ENCODE results near the gene MEI4. TPM values are rescaled to one million over a fixed set of nuclear protein-coding genes. Genes with fewer than 3 reads are reported as not detected.

MEI4 gene
- polyA plus RNA-seq (2013, experiment 1 of 2): not detected
- polyA plus RNA-seq (2013, experiment 2 of 2): 0.01 TPM

DNA sequence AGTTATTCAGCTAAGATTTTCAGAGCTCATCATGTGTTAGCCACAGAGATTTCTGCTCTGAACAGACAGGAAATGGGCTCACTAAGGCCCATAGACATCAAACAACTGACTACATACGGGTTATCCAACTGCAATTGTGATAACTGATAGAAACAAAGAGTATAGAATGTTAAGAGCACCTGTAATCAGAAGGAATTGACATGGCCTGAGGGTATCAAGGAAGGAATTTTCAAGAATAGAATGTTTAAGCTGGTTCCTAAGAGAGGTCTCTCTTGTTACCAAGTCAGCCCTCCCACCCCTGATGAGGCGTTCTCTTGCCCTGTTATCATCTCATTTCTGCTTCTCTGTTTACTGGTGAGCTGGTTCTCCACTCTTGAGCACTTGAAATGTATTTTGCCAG is at the start of gene MEI4:
TSS of gene MEI4 (plus strand) at position 301 of the 400 bp plus-strand sequence. CDS start 37,633 bp downstream, outside the sequence.
- no peak within 1 kb of the TSS for H4K8ac ChIP-seq (ENCODE audit: low read length)
- no peak within 1 kb of the TSS for H2BK120ac ChIP-seq (ENCODE audit: low read depth, low read length)
- H3K27me3 ChIP-seq (ENCODE audit: control insufficient read depth in 1 of 2, insufficient read depth in 1 of 2, low read length in 2 of 2): no peaks in the 10 kb centered on the region
- no peak within 1 kb of the TSS for H3K27ac ChIP-seq (ENCODE audit: low read length, poor library complexity, severe bottlenecking)
- no peak within 1 kb of the TSS for H3K4ac ChIP-seq (ENCODE audit: low read depth in 1 of 2, low read length in 2 of 2)
- WGBS: 40% methylated on average over 1 of the region's 2 CpGs
- peaks cover 4% of the 10 kb centered on the region for H3K4me1 ChIP-seq (ENCODE audit: control insufficient read depth, insufficient read depth, low read depth, low read length)
- no peak within 1 kb of the TSS for H3K9ac ChIP-seq (ENCODE audit: low read length)
- DNase-seq: no peak
- H3K9me3 ChIP-seq (ENCODE audit: control insufficient read depth, low read length): no peaks in the 10 kb centered on the region
- H4K91ac ChIP-seq (ENCODE audit: low read length): no peak within 1 kb of the TSS
- no peak within 1 kb of the TSS for H3K23ac ChIP-seq (ENCODE audit: low read length in 2 of 2)
- no peak within 1 kb of the TSS for H2AK5ac ChIP-seq (ENCODE audit: low read length, severe bottlenecking)
- no peaks in the 10 kb centered on the region for H3K36me3 ChIP-seq (ENCODE audit: control insufficient read depth in 1 of 2, insufficient read depth in 2 of 2, low read depth in 1 of 2, low read length in 2 of 2)
- H2BK12ac ChIP-seq (ENCODE audit: low read length in 2 of 2): no peak within 1 kb of the TSS
- no peak within 1 kb of the TSS for H3K18ac ChIP-seq (ENCODE audit: low read depth in 1 of 2, low read length in 2 of 2)
- H3K79me1 ChIP-seq (replicated peaks; ENCODE audit: low read length, poor library complexity, severe bottlenecking): no peaks in the 10 kb centered on the region
- H3K4me2 ChIP-seq (ENCODE audit: low read length, poor library complexity, severe bottlenecking): no peak within 1 kb of the TSS
- H3K4me3 ChIP-seq (ENCODE audit: insufficient read depth in 1 of 2, low read depth in 1 of 2, low read length in 2 of 2): no peak within 1 kb of the TSS
- no peak within 1 kb of the TSS for H2BK15ac ChIP-seq (ENCODE audit: low read depth, poor library complexity, severe bottlenecking)
- H3K14ac ChIP-seq (ENCODE audit: low read length in 2 of 2): no peak within 1 kb of the TSS
- no peak within 1 kb of the TSS for H2BK5ac ChIP-seq (ENCODE audit: low read depth, low read length, poor library complexity, severe bottlenecking)
- H2AFZ ChIP-seq (ENCODE audit: low read depth, low read length): no peak within 1 kb of the TSS

- no peak overlapping the region for H3K4me3 ChIP-seq (ENCODE audit: insufficient read depth in 1 of 2, low read depth in 1 of 2, low read length in 2 of 2)
- no peak overlapping the region for H2BK120ac ChIP-seq (ENCODE audit: low read depth, low read length)
- no peak overlapping the region for H2BK12ac ChIP-seq (ENCODE audit: low read length in 2 of 2)
- no peak overlapping the region for H3K4ac ChIP-seq (ENCODE audit: low read depth in 1 of 2, low read length in 2 of 2)
- H2AK5ac ChIP-seq (ENCODE audit: low read length, severe bottlenecking): no peak overlapping the region
- no peaks in the 10 kb centered on the region for H3K4me1 ChIP-seq (ENCODE audit: control insufficient read depth, insufficient read depth, low read depth, low read length)
- no peak overlapping the region for H3K27ac ChIP-seq (ENCODE audit: low read length, poor library complexity, severe bottlenecking)
- H2BK15ac ChIP-seq (ENCODE audit: low read depth, poor library complexity, severe bottlenecking): no peak overlapping the region
- no peak overlapping the region for H3K9ac ChIP-seq (ENCODE audit: low read length)
- no peak overlapping the region for H2AFZ ChIP-seq (ENCODE audit: low read depth, low read length)
- H3K18ac ChIP-seq (ENCODE audit: low read depth in 1 of 2, low read length in 2 of 2): no peak overlapping the region
- H3K9me3 ChIP-seq (ENCODE audit: control insufficient read depth, low read length): peaks cover 20% of the 10 kb centered on the region
- H3K36me3 ChIP-seq (ENCODE audit: control insufficient read depth in 1 of 2, insufficient read depth in 2 of 2, low read depth in 1 of 2, low read length in 2 of 2): no peaks in the 10 kb centered on the region
- 54% methylated on average over 1 of the region's 4 CpGs for WGBS
- H4K91ac ChIP-seq (ENCODE audit: low read length): no peak overlapping the region
- no peaks in the 10 kb centered on the region for H3K79me1 ChIP-seq (replicated peaks; ENCODE audit: low read length, poor library complexity, severe bottlenecking)
- no peak overlapping the region for H2BK5ac ChIP-seq (ENCODE audit: low read depth, low read length, poor library complexity, severe bottlenecking)
- H4K8ac ChIP-seq (ENCODE audit: low read length): no peak overlapping the region
- H3K23ac ChIP-seq (ENCODE audit: low read length in 2 of 2): no peak overlapping the region
- no peak overlapping the region for H3K4me2 ChIP-seq (ENCODE audit: low read length, poor library complexity, severe bottlenecking)
- no peaks in the 10 kb centered on the region for H3K27me3 ChIP-seq (ENCODE audit: control insufficient read depth in 1 of 2, insufficient read depth in 1 of 2, low read length in 2 of 2)
- H3K14ac ChIP-seq (ENCODE audit: low read length in 2 of 2): no peak overlapping the region
- DNase-seq: no peak
Observed at GRCh38 chr6:77604476-77604875, 48.4 kb upstream of the MEI4 start.

GRCh38 chr6:77607004-77607403 is 45.8 kb upstream of the MEI4 start:
- Histone ChIP-seq H3K27ac (ENCODE audit: low read length, poor library complexity, severe bottlenecking) (no peak overlapping the region), H3K4ac (ENCODE audit: low read depth in 1 of 2, low read length in 2 of 2) (no peak overlapping the region), H2AK5ac (ENCODE audit: low read length, severe bottlenecking) (no peak overlapping the region), H3K79me1 (replicated peaks; ENCODE audit: low read length, poor library complexity, severe bottlenecking) (no peaks in the 10 kb centered on the region), H2BK15ac (ENCODE audit: low read depth, poor library complexity, severe bottlenecking) (no peak overlapping the region), H3K9me3 (ENCODE audit: control insufficient read depth, low read length) (peaks cover 20% of the 10 kb centered on the region), H3K23ac (ENCODE audit: low read length in 2 of 2) (no peak overlapping the region), H2BK5ac (ENCODE audit: low read depth, low read length, poor library complexity, severe bottlenecking) (no peak overlapping the region), H3K18ac (ENCODE audit: low read depth in 1 of 2, low read length in 2 of 2) (no peak overlapping the region), H4K8ac (ENCODE audit: low read length) (no peak overlapping the region), H3K27me3 (ENCODE audit: control insufficient read depth in 1 of 2, insufficient read depth in 1 of 2, low read length in 2 of 2) (no peaks in the 10 kb centered on the region), H4K91ac (ENCODE audit: low read length) (no peak overlapping the region), H2BK120ac (ENCODE audit: low read depth, low read length) (no peak overlapping the region), H3K4me3 (ENCODE audit: insufficient read depth in 1 of 2, low read depth in 1 of 2, low read length in 2 of 2) (no peak overlapping the region), H2AFZ (ENCODE audit: low read depth, low read length) (no peak overlapping the region), H3K9ac (ENCODE audit: low read length) (no peak overlapping the region), H3K4me1 (ENCODE audit: control insufficient read depth, insufficient read depth, low read depth, low read length) (no peaks in the 10 kb centered on the region), H3K14ac (ENCODE audit: low read length in 2 of 2) (no peak overlapping the region), H3K4me2 (ENCODE audit: low read length, poor library complexity, severe bottlenecking) (no peak overlapping the region), H2BK12ac (ENCODE audit: low read length in 2 of 2) (no peak overlapping the region), H3K36me3 (ENCODE audit: control insufficient read depth in 1 of 2, insufficient read depth in 2 of 2, low read depth in 1 of 2, low read length in 2 of 2) (no peaks in the 10 kb centered on the region)
- DNase-seq: no peak
- WGBS: 88% methylated on average over 5 of the region's 5 CpGs

DNA sequence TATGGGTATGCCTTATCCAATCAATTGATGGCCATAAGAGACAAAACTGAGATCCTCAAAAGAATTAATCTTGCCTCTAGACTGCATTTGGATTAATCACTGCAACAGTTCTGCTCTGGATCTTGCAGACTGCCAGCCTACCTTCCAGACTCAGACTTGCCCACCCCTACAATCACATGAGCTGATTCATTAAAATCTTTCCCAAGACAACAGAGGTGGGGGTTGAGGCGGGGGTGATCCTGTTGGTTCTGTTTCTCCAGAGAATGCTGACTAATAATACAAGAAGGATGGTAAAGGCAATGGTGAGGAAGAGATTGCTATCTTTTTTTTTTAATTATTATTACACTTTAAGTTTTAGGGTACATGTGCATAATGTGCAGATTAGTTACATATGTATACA is 43.7 kb upstream of the MEI4 start:
- Histone ChIP-seq H4K8ac (ENCODE audit: low read length) (no peak overlapping the region), H3K4me1 (ENCODE audit: control insufficient read depth, insufficient read depth, low read depth, low read length) (no peaks in the 10 kb centered on the region), H3K4me3 (ENCODE audit: insufficient read depth in 1 of 2, low read depth in 1 of 2, low read length in 2 of 2) (no peak overlapping the region), H3K14ac (ENCODE audit: low read length in 2 of 2) (no peak overlapping the region), H2BK15ac (ENCODE audit: low read depth, poor library complexity, severe bottlenecking) (no peak overlapping the region), H2BK5ac (ENCODE audit: low read depth, low read length, poor library complexity, severe bottlenecking) (no peak overlapping the region), H3K9me3 (ENCODE audit: control insufficient read depth, low read length) (peaks cover 16% of the 10 kb centered on the region), H2AFZ (ENCODE audit: low read depth, low read length) (no peak overlapping the region), H3K18ac (ENCODE audit: low read depth in 1 of 2, low read length in 2 of 2) (no peak overlapping the region), H2AK5ac (ENCODE audit: low read length, severe bottlenecking) (no peak overlapping the region), H3K27me3 (ENCODE audit: control insufficient read depth in 1 of 2, insufficient read depth in 1 of 2, low read length in 2 of 2) (no peaks in the 10 kb centered on the region), H3K79me1 (replicated peaks; ENCODE audit: low read length, poor library complexity, severe bottlenecking) (no peaks in the 10 kb centered on the region), H3K4me2 (ENCODE audit: low read length, poor library complexity, severe bottlenecking) (no peak overlapping the region), H4K91ac (ENCODE audit: low read length) (no peak overlapping the region), H3K36me3 (ENCODE audit: control insufficient read depth in 1 of 2, insufficient read depth in 2 of 2, low read depth in 1 of 2, low read length in 2 of 2) (no peaks in the 10 kb centered on the region), H3K9ac (ENCODE audit: low read length) (no peak overlapping the region), H3K27ac (ENCODE audit: low read length, poor library complexity, severe bottlenecking) (no peak overlapping the region), H3K23ac (ENCODE audit: low read length in 2 of 2) (no peak overlapping the region), H3K4ac (ENCODE audit: low read depth in 1 of 2, low read length in 2 of 2) (no peak overlapping the region), H2BK12ac (ENCODE audit: low read length in 2 of 2) (no peak overlapping the region), H2BK120ac (ENCODE audit: low read depth, low read length) (no peak overlapping the region)
- WGBS: no CpG with 5 or more reads among the region's 1 CpG
- DNase-seq: no peak

All from mesenchymal stem cell (in vitro differentiated cells and primary cell).